Measurements from ENCODE around the gene ELANE.

DNA sequence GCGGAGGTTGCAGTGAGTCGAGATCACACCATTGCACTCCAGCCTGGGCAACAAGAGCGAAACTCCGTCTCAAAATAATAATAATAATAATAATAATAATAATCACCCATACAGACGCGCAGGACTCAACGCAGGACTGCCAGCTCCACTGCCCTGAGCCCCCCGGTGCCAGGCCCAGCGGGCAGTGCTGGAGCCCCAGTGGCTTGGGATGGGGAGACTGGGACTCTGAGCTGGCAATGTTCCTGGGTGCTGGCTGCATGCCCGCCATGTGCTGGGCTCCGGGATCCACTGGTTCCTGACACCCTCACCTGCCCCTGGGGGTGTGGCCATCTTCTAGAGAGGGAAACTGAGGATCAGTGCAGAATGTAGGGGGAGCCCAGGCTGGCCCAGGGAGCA lies 24.8 kb upstream of the ELANE start:
- no peak for TF ChIP-seq SNAI2 (CRISPR knock-in tag; IDR thresholded peaks at IDR 0.05)
- TF ChIP-seq, protein P1, sequence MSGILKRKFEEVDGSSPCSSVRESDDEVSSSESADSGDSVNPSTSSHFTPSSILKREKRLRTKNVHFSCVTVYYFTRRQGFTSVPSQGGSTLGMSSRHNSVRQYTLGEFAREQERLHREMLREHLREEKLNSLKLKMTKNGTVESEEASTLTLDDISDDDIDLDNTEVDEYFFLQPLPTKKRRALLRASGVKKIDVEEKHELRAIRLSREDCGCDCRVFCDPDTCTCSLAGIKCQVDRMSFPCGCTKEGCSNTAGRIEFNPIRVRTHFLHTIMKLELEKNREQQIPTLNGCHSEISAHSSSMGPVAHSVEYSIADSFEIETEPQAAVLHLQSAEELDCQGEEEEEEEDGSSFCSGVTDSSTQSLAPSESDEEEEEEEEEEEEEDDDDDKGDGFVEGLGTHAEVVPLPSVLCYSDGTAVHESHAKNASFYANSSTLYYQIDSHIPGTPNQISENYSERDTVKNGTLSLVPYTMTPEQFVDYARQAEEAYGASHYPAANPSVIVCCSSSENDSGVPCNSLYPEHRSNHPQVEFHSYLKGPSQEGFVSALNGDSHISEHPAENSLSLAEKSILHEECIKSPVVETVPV (CRISPR knock-in tag; IDR thresholded peaks at IDR 0.05), result no peak
- TF ChIP-seq ZFP3 (CRISPR knock-in tag; IDR thresholded peaks at IDR 0.05), result no peak
- no peak for TF ChIP-seq PPARA (CRISPR knock-in tag; IDR thresholded peaks at IDR 0.05; ENCODE audit: borderline replicate concordance)

Measured in SK-N-SH treated with all-trans-retinoic acid at 6 μM for 48 hours (cell line).